Kidney (tissue), 14 donors: Measurements from ENCODE around the gene MREG. TPM values are rescaled to one million over a fixed set of nuclear protein-coding genes. Genes with fewer than 3 reads are reported as not detected.
"Not testable (repeated sequence)": the region's sequence is repeated elsewhere in the genome, so short reads cannot be mapped to it uniquely, and the experiment has no call there.

Source experiments
- DNase-seq, 5 donors: peaks; one replicate each; pipeline ENCODE4 v3.0.0-alpha.2; 2013 to 2020
- FAIRE-seq: peaks from 2 replicates; lab custom pipeline; 2012; peaks lifted over from hg19 to GRCh38; lab: Jason Lieb, UNC
- H3K27ac ChIP-seq, 2 donors: one replicate each; pipeline ENCODE4 v1.7.0; 2013; ENCODE audit warnings: low read depth in 2 of 2, low read length in 2 of 2, inconsistent platforms in 1 of 2
- H3K27me3 ChIP-seq: one replicate; pipeline ENCODE4 v1.7.1; 2013; ENCODE audit warnings: low read length, inconsistent platforms; ENCODE audit not compliant: control insufficient read depth, insufficient read depth
- H3K36me3 ChIP-seq, 3 donors: one replicate each; pipeline versions ENCODE4 v1.7.0 to v1.7.1; 2013; ENCODE audit warnings: low read length in 3 of 3, control low read depth in 1 of 3, inconsistent platforms in 1 of 3; ENCODE audit not compliant: insufficient read depth in 3 of 3, control insufficient read depth in 2 of 3
- H3K4me1 ChIP-seq, 3 donors: one replicate each; pipeline versions ENCODE4 v1.7.0 to v1.7.1; 2013; ENCODE audit warnings: low read length in 3 of 3, inconsistent platforms in 1 of 3, low read depth in 1 of 3; ENCODE audit not compliant: control insufficient read depth in 2 of 3, insufficient read depth in 2 of 3
- H3K4me3 ChIP-seq, 3 donors: one replicate each; pipeline versions ENCODE4 v1.7.0 to v1.8.1; 2013; ENCODE audit warnings: low read length in 3 of 3, control low read depth in 1 of 3, inconsistent platforms in 1 of 3
- H3K9ac ChIP-seq, 3 donors: one replicate each; pipeline versions ENCODE4 v1.7.0 to v1.7.1; 2013; ENCODE audit warnings: low read length in 3 of 3, control low read depth in 1 of 3, inconsistent platforms in 1 of 3
- H3K9me3 ChIP-seq, 3 donors: one replicate each; pipeline versions ENCODE4 v1.7.0 to v1.7.1; 2013; ENCODE audit warnings: low read length in 3 of 3, control low read depth in 1 of 3, inconsistent platforms in 1 of 3; ENCODE audit not compliant: control insufficient read depth in 2 of 3, insufficient read depth in 1 of 3
- CTCF ChIP-seq: IDR thresholded peaks from 3 replicates; pipeline ENCODE4 v1.5.1; 2012; ENCODE audit warnings: mild to moderate bottlenecking, moderate library complexity, borderline replicate concordance; ENCODE audit not compliant: insufficient read depth; ENCODE audit errors: extremely low read depth
- intact Hi-C: fragments of 100-400 bp; cut with DNase I; formaldehyde crosslinking; loops from one replicate; pipeline ENCODE4 v1.11.1; 2022
- polyA plus RNA-seq: library from polyadenylated mRNA; stranded (reverse); fragments of 350-450 nt; fragmentation: Illumina TruSeq; extraction: RNeasy Lipid Tissue Mini Kit (QIAGEN cat#74804); gene quantifications from one replicate; pipeline ENCODE4 v1.2.3, GENCODE V29; 2014; ENCODE audit warnings: low read depth, low replicate concordance; ENCODE audit not compliant: insufficient read depth
- total RNA-seq: library from RNA; stranded (reverse); fragmentation: NEBNext Ultra II Directional; extraction: Animal tissue kit (Norgen Biotek cat#: 25700); gene quantifications from one replicate; pipeline ENCODE4 v1.2.1, GENCODE V29; 2021
- donor health status: control.
- donor health status: control.
- donor health status: control.
- donor health status: control.
- donor health status: control.
- donor health status: DM: yes; HTN: yes; CAD: no.
- donor health status: Normal renal cell carcinoma (clear cell type).

The MREG gene
- total and polyA plus RNA-seq, 2 donors from 2014 or later, result 3.6 to 16.7 TPM

GRCh38 chr2:215929602-215930335, 83.6 kb downstream of the MREG start:
- no peak for TF ChIP-seq CTCF
- no peak for DNase-seq
- no peaks in the 10 kb centered on the region for H3K9me3 ChIP-seq
- no peaks in the 10 kb centered on the region for H3K4me1 ChIP-seq
- H3K9ac ChIP-seq, result no peak overlapping the region
- FAIRE-seq, result no peak
- no peak overlapping the region for H3K27ac ChIP-seq
- intact Hi-C loops, result no loop called here
- no peaks in the 10 kb centered on the region for H3K27me3 ChIP-seq
- no peak overlapping the region for H3K4me3 ChIP-seq
- no peaks in the 10 kb centered on the region for H3K36me3 ChIP-seq

GRCh38 chr2:215928086-215928485, 85.3 kb downstream of the MREG start:
- DNase-seq, result no peak
- intact Hi-C loops, result no loop called here
- H3K27ac ChIP-seq, result no peak overlapping the region
- no peaks in the 10 kb centered on the region for H3K4me1 ChIP-seq
- no peak overlapping the region for H3K9ac ChIP-seq
- no peaks in the 10 kb centered on the region for H3K36me3 ChIP-seq
- H3K4me3 ChIP-seq, result no peak overlapping the region
- no peaks in the 10 kb centered on the region for H3K27me3 ChIP-seq
- no peaks in the 10 kb centered on the region for H3K9me3 ChIP-seq
- TF ChIP-seq CTCF, result no peak
- FAIRE-seq, result no peak

- H3K9ac ChIP-seq, H3K9me3 ChIP-seq, FAIRE-seq, H3K27me3 ChIP-seq, H3K27ac ChIP-seq, H3K4me3 ChIP-seq, DNase-seq, intact Hi-C loops, H3K4me1 ChIP-seq, H3K36me3 ChIP-seq: not testable (repeated sequence)
These were observed 86.4 kb downstream of the MREG start for GRCh38 chr2:215926992-215927391.

GRCh38 chr2:215921895-215922294, 91.5 kb downstream of the MREG start:
- intact Hi-C loops, result no loop called here
- Histone ChIP-seq H3K27me3 (no peaks in the 10 kb centered on the region), H3K27ac (no peak overlapping the region), H3K9me3 (no peaks in the 10 kb centered on the region), H3K4me3 (no peak overlapping the region), H3K4me1 (peaks cover 0 to 8% (median 4%) of the 10 kb centered on the region in 3 donors), H3K9ac (no peak overlapping the region), H3K36me3 (no peaks in the 10 kb centered on the region)
- TF ChIP-seq CTCF, result no peak
- DNase-seq (peak in 1 of 5 donors; percentile 20), FAIRE-seq (no peak)
